Uterus (tissue), 2 donors: ENCODE measurements around the gene SIX4.

ENCODE experiments used
- POLR2A ChIP-seq, 2 donors: fragments of 450-650 bp; IDR thresholded peaks; one replicate each; pipeline ENCODE4 v1.6.1; 2016; ENCODE audit warnings: antibody characterized with exemption in 2 of 2, mild to moderate bottlenecking in 1 of 2, moderate library complexity in 1 of 2
- TF ChIP-seq, protein P1 (sequence below), 4 experiments: fragments of 200-600 bp in 2 of 4; fragments of 450-650 bp in 2 of 4; sonication (generic) in 2 of 4; IDR thresholded peaks; one replicate each; pipeline ENCODE4 v1.5.1; 2016 to 2019; ENCODE audit warnings: antibody characterized with exemption in 4 of 4, mild to moderate bottlenecking in 2 of 4, moderate library complexity in 1 of 4

DNA sequence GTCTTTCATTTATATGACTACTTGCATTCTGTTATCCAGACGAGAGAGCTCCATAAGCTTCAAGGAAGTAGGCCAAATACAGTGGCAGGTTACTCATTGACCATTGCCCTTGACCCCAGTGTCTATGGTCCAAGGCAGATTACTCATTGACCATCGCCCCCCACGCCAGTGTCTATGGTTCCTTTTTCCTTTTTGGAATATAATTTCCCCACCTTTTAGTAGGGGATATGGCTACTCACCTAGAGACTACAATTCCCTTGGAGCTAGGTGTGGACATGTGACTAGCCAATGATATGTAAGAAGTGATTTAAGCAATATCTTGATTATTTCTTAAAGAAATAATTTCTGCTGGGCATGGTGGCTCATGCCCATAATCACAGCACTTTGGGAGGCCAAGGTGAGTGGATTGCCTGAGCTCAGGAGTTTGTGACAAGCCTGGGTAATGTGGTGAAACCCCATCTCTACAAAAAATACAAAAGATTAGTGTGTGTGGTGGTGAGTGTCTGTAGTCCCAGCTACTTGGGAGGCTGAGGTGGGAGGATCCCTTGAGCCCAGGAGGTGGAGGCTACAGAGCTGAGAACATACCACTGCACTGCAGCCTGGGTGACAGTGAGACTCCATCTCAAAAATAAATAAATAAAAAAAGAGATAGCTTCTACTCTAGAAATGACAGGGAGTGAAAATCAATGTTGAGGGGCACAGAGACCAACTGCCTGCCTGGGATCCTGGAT lies 32.6 kb downstream of the SIX4 start:
- TF ChIP-seq, protein P1, sequence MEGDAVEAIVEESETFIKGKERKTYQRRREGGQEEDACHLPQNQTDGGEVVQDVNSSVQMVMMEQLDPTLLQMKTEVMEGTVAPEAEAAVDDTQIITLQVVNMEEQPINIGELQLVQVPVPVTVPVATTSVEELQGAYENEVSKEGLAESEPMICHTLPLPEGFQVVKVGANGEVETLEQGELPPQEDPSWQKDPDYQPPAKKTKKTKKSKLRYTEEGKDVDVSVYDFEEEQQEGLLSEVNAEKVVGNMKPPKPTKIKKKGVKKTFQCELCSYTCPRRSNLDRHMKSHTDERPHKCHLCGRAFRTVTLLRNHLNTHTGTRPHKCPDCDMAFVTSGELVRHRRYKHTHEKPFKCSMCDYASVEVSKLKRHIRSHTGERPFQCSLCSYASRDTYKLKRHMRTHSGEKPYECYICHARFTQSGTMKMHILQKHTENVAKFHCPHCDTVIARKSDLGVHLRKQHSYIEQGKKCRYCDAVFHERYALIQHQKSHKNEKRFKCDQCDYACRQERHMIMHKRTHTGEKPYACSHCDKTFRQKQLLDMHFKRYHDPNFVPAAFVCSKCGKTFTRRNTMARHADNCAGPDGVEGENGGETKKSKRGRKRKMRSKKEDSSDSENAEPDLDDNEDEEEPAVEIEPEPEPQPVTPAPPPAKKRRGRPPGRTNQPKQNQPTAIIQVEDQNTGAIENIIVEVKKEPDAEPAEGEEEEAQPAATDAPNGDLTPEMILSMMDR (IDR thresholded peaks at IDR 0.05): no peak
- TF ChIP-seq POLR2A (IDR thresholded peaks at IDR 0.05): no peak
